Upper lobe of left lung (tissue), 6 donors: ENCODE results near the gene SETD4. TPM values are rescaled to one million over a fixed set of nuclear protein-coding genes. Genes with fewer than 3 reads are reported as not detected.

Source experiments
- ATAC-seq, 2 donors: fragments of 200-7000 bp; cut with Tn5 transposase; one replicate each; pipeline ENCODE4 v1.9.1; 2022; ENCODE audit warnings: mild to moderate bottlenecking in 2 of 2, moderate library complexity in 2 of 2; ENCODE audit not compliant: low FRiP score in 2 of 2
- DNase-seq, 2 donors: peaks; one replicate each; pipeline ENCODE4 v3.0.0-alpha.2; 2019 to 2020
- H3K27ac ChIP-seq, 4 donors: fragments of 200-600 bp; sonication (generic); one replicate each; pipeline ENCODE4 v1.5.1; 2016 to 2019
- H3K27me3 ChIP-seq, 4 donors: fragments of 200-600 bp; sonication (generic); one replicate each; pipeline ENCODE4 v1.5.1; 2017 to 2019
- H3K36me3 ChIP-seq, 4 donors: fragments of 200-600 bp; sonication (generic); one replicate each; pipeline ENCODE4 v1.5.1; 2016 to 2019
- H3K4me1 ChIP-seq, 4 donors: fragments of 200-600 bp; sonication (generic); one replicate each; pipeline ENCODE4 v1.5.1; 2018 to 2019
- H3K4me3 ChIP-seq, 4 donors: fragments of 200-600 bp; sonication (generic); one replicate each; pipeline ENCODE4 v1.5.1; 2017 to 2019; ENCODE audit warnings: mild to moderate bottlenecking in 2 of 4, moderate library complexity in 1 of 4
- H3K9me3 ChIP-seq, 4 donors: fragments of 200-600 bp; sonication (generic); one replicate each; pipeline ENCODE4 v1.5.1; 2018 to 2019
- CTCF ChIP-seq, 6 experiments: fragments of 450-650 bp in 4 of 6; fragments of 200-600 bp in 2 of 6; sonication (generic) in 2 of 6; IDR thresholded peaks; one replicate each; pipeline ENCODE4 v1.5.1; 2016 to 2019; ENCODE audit warnings: antibody characterized with exemption in 6 of 6
- EP300 ChIP-seq, 4 donors: sonication (generic); formaldehyde crosslinking; IDR thresholded peaks; one replicate each; pipeline ENCODE4 v1.5.1; 2017; ENCODE audit warnings: antibody characterized with exemption in 4 of 4, control low read depth in 2 of 4
- POLR2A ChIP-seq, 4 donors: fragments of 450-650 bp; IDR thresholded peaks; one replicate each; pipeline ENCODE4 v1.5.1; 2016 to 2017; ENCODE audit warnings: antibody characterized with exemption in 4 of 4, mild to moderate bottlenecking in 2 of 4
- POLR2AphosphoS5 ChIP-seq, 2 donors: sonication (generic); formaldehyde crosslinking; IDR thresholded peaks; one replicate each; pipeline ENCODE4 v1.5.1; 2017; ENCODE audit warnings: antibody characterized with exemption in 2 of 2
- WGBS, 2 donors: methylation state at CpG; one replicate each; pipeline ENCODE4 v1.1.5; 2017 to 2018; 5-methylcytosine and 5-hydroxymethylcytosine counted together
- total RNA-seq, 6 donors: library from RNA; depleted of rRNA in 4 of 6; stranded (reverse); fragments of >200 nt in 4 of 6; gene quantifications; one replicate each; pipeline versions ENCODE4 v1.1.0 to v1.2.1, GENCODE V29; 2016 to 2021
- donor health status: DM: no; HTN: no; CAD: no; lungs with moderate emphysema.
- donor health status: DM: no; HTN: yes; CAD: no; lungs with severe emphysema.

SETD4 gene
- total RNA-seq, 6 donors from 2014 or later = 16.0 to 55.5 (median 25.1) TPM

DNA sequence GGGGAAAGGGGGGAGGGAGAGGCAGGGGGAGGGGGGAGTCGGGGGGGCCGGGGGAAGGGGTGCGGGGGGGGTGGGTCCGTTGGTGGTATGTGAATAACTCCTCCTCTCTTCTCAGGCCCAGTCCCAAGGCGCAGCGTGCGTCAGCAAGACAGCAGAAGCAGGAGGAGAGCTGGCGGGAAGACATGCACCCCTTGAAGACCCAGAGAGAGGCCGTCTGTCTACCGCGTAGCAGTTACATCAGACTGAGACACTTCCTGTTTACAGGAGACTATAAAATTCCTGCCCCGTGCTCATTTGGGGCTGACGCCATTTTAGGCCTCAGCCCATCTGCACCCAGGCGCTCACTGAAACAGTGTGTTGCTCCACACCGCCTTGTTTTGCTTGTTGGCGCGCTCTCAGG, 55.3 kb downstream of the SETD4 start:
- Histone ChIP-seq H3K4me3 (no peak overlapping the region), H3K27me3 (no peaks in the 10 kb centered on the region), H3K36me3 (no peaks in the 10 kb centered on the region), H3K9me3 (no peaks in the 10 kb centered on the region), H3K27ac (no peak overlapping the region), H3K4me1 (peaks cover 0 to 4% (median 0%) of the 10 kb centered on the region in 4 donors)
- DNase-seq = no peak
- 68 to 78% methylated on average over 14 to 17 of the region's 17 CpGs for WGBS, 2 donors
- no peak for ATAC-seq
- TF ChIP-seq POLR2A (IDR thresholded peaks at IDR 0.05) (no peak), POLR2AphosphoS5 (IDR thresholded peaks at IDR 0.05) (no peak), CTCF (IDR thresholded peaks at IDR 0.05) (no peak), EP300 (IDR thresholded peaks at IDR 0.05) (no peak)

- TF ChIP-seq POLR2AphosphoS5 (IDR thresholded peaks at IDR 0.05) = no peak
- TF ChIP-seq CTCF (IDR thresholded peaks at IDR 0.05) = no peak
- TF ChIP-seq POLR2A (IDR thresholded peaks at IDR 0.05) = no peak
- no peak for TF ChIP-seq EP300 (IDR thresholded peaks at IDR 0.05)
- H3K27me3 ChIP-seq = no peaks in the 10 kb centered on the region
- ATAC-seq (no peak), DNase-seq (no peak)
- H3K36me3 ChIP-seq = no peaks in the 10 kb centered on the region
- H3K27ac ChIP-seq = no peak overlapping the region
- no peaks in the 10 kb centered on the region for H3K9me3 ChIP-seq
- H3K4me1 ChIP-seq = peaks cover 0 to 4% (median 0%) of the 10 kb centered on the region in 4 donors
- 66 to 85% methylated on average over 5 to 8 of the region's 13 CpGs for WGBS, 2 donors
- no peak overlapping the region for H3K4me3 ChIP-seq
Measured at GRCh38 chr21:36004441-36004840, 55.9 kb downstream of the SETD4 start.

GRCh38 chr21:36003776-36004175, 56.5 kb downstream of the SETD4 start:
- ATAC-seq (no peak), DNase-seq (no peak)
- no peaks in the 10 kb centered on the region for H3K27me3 ChIP-seq
- H3K4me1 ChIP-seq = peaks cover 0 to 4% (median 0%) of the 10 kb centered on the region in 4 donors
- no peaks in the 10 kb centered on the region for H3K9me3 ChIP-seq
- no peak overlapping the region for H3K4me3 ChIP-seq
- 94 to 95% methylated on average over 11 of the region's 11 CpGs for WGBS, 2 donors
- H3K36me3 ChIP-seq = no peaks in the 10 kb centered on the region
- H3K27ac ChIP-seq = no peak overlapping the region
- no peak for TF ChIP-seq POLR2AphosphoS5 (IDR thresholded peaks at IDR 0.05)
- no peak for TF ChIP-seq POLR2A (IDR thresholded peaks at IDR 0.05)
- TF ChIP-seq CTCF (IDR thresholded peaks at IDR 0.05) = no peak
- no peak for TF ChIP-seq EP300 (IDR thresholded peaks at IDR 0.05)

DNA sequence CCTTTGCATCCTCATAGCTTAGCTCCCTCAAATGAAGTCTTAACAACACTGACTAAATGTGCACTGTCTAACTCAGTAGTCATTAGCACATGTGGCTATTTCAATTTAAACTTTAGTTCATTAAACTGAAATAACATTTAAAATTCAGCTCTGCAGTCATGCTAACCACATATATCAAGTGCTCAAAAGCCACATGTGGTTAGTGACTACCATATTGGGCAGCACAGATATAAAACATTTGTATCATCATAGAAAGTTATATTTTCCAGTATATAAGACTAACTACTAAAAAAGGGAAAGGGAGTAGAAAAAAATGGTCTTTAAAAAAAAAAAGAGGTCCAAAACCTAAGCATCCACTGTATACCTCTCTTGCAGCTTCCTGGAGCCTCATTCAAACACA, 64.1 kb downstream of the SETD4 start:
- no peak overlapping the region for H3K4me3 ChIP-seq
- DNase-seq (no peak), ATAC-seq (no peak)
- H3K27ac ChIP-seq = no peak overlapping the region
- no peaks in the 10 kb centered on the region for H3K9me3 ChIP-seq
- TF ChIP-seq CTCF (IDR thresholded peaks at IDR 0.05) = no peak
- TF ChIP-seq EP300 (IDR thresholded peaks at IDR 0.05) = no peak
- no peak for TF ChIP-seq POLR2A (IDR thresholded peaks at IDR 0.05)
- TF ChIP-seq POLR2AphosphoS5 (IDR thresholded peaks at IDR 0.05) = no peak
- H3K27me3 ChIP-seq = no peaks in the 10 kb centered on the region
- H3K36me3 ChIP-seq = no peaks in the 10 kb centered on the region
- no peaks in the 10 kb centered on the region for H3K4me1 ChIP-seq

DNA sequence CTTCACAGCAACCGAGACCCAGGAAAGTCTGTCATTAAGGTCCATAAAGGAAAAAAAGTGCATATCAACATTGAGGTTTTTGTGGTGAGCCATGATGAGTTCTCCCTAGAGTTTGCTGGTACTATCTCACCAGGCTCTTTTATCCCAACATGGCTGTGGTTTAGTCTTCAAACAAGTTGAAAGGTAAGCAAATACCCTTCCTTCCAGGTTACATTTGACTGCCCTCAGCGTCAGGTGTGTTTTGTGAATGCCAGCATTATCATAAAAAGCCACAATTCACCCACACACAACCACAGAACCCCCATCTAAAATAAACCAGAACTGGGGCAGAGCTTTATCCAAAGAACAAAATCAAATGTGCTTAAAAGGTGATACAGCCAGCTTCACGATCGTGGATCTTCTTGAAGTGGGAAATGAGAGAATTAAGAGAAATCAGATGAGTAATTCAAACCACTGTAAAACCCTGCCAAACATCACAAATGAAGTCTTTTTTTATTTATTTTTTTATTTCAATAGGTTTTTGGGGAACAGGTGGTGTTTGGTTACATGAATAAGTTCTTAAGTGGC, 64.7 kb downstream of the SETD4 start:
- H3K27me3 ChIP-seq = no peaks in the 10 kb centered on the region
- H3K4me3 ChIP-seq = no peak overlapping the region
- H3K9me3 ChIP-seq = no peaks in the 10 kb centered on the region
- 46 to 65% methylated on average over 4 of the region's 4 CpGs for WGBS, 2 donors
- DNase-seq = no peak
- H3K4me1 ChIP-seq = no peaks in the 10 kb centered on the region
- TF ChIP-seq POLR2A (IDR thresholded peaks at IDR 0.05) (no peak), CTCF (IDR thresholded peaks at IDR 0.05) (no peak), POLR2AphosphoS5 (IDR thresholded peaks at IDR 0.05) (no peak), EP300 (IDR thresholded peaks at IDR 0.05) (no peak)
- no peaks in the 10 kb centered on the region for H3K36me3 ChIP-seq
- no peak for ATAC-seq
- no peak overlapping the region for H3K27ac ChIP-seq
